HAP-1 (cell line): ENCODE measurements around the gene STK39.
A peak's percentile ranks its signal among the peaks of the same experiment; 100 is the strongest.

Experiments
- DNase-seq, 2 experiments: peaks; one replicate each; pipeline ENCODE4 v3.0.0-alpha.2; 2016 to 2020; ENCODE audit warnings: low spot score in 2 of 2
- H3K27me3 ChIP-seq: fragments of 250-450 bp; sonication (Bioruptor Pico); 2 replicates; pipeline ENCODE4 v1.5.1; 2020; ENCODE audit warnings: low read depth, mild to moderate bottlenecking, moderate library complexity
- H3K36me3 ChIP-seq: fragments of 250-450 bp; sonication (Bioruptor Pico); replicated peaks from 2 replicates; pipeline ENCODE4 v1.5.1; 2020; ENCODE audit warnings: mild to moderate bottlenecking
- H3K4me1 ChIP-seq: fragments of 250-450 bp; sonication (Bioruptor Pico); 2 replicates; pipeline ENCODE4 v1.5.1; 2020; ENCODE audit warnings: mild to moderate bottlenecking
- H3K4me3 ChIP-seq: fragments of 250-450 bp; sonication (Bioruptor Pico); 2 replicates; pipeline ENCODE4 v1.5.1; 2020; ENCODE audit warnings: mild to moderate bottlenecking, moderate library complexity
- H3K9me3 ChIP-seq: fragments of 250-450 bp; sonication (Bioruptor Pico); 2 replicates; pipeline ENCODE4 v1.5.1; 2020; ENCODE audit warnings: mild to moderate bottlenecking, moderate library complexity
- in situ Hi-C: fragments of 300-500 bp; cut with MboI; formaldehyde crosslinking; loops from 3 replicates; pipeline ENCODE4 v1.14.3; 2020; ENCODE audit warnings: low sequenced_read_pairs, inconsistent platforms, mixed read lengths

STK39 gene

GRCh38 chr2:168254158-168254935 lies 7.0 kb upstream of the STK39 start:
- H3K4me3 ChIP-seq: no peak overlapping the region
- in situ Hi-C loops: no loop called here
- no peaks in the 10 kb centered on the region for H3K4me1 ChIP-seq
- 0 out of 2 replicates have a peak, but pooled peaks cover 3% of the 10 kb centered on the region for H3K9me3 ChIP-seq
- no peaks in the 10 kb centered on the region for H3K27me3 ChIP-seq
- DNase-seq: no peak
- no peaks in the 10 kb centered on the region for H3K36me3 ChIP-seq

DNA sequence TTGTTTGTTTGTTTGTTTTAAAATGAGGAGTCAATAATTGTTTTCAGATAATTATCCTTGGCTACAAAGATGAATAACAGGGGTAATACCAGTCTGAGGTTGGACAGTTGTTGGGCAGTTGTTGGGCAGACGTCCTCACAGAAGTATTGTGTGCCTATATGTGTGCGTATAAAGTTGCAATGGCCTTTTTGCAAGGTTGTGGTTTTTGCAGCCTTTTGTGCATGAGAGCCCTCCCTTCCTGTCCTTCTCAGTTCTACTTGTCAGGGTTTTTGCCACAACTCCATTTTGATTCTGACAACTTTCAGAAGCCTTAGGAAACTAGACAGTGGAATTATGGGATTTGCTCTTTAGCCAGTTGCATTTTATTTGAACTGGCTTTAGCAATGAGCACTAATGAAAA lies 6.0 kb upstream of the STK39 start:
- no peaks in the 10 kb centered on the region for H3K27me3 ChIP-seq
- in situ Hi-C loops: no loop called here
- H3K36me3 ChIP-seq: no peaks in the 10 kb centered on the region
- DNase-seq: no peak
- no peaks in the 10 kb centered on the region for H3K9me3 ChIP-seq
- H3K4me1 ChIP-seq: peaks cover under 1% of the 10 kb centered on the region; the same call in 1 of the 2 replicates
- no peak overlapping the region for H3K4me3 ChIP-seq

GRCh38 chr2:168252976-168253375 lies 5.6 kb upstream of the STK39 start:
- Histone ChIP-seq H3K9me3 (no peaks in the 10 kb centered on the region), H3K27me3 (no peaks in the 10 kb centered on the region), H3K36me3 (no peaks in the 10 kb centered on the region), H3K4me1 (peaks cover 4% of the 10 kb centered on the region; the same call in 1 of the 2 replicates), H3K4me3 (no peak overlapping the region)
- in situ Hi-C loops: no loop called here
- DNase-seq: no peak

GRCh38 chr2:168246483-168247340 lies 683 bp downstream of the STK39 start:
- peak; percentile 19 to 64 for DNase-seq
- H3K9me3 ChIP-seq: no peaks in the 10 kb centered on the region
- in situ Hi-C loops: no loop called here

GRCh38 chr2:168246072-168246482 lies 1.3 kb downstream of the STK39 start:
- Histone ChIP-seq H3K27me3 (no peaks in the 10 kb centered on the region), H3K4me3 (peak overlapping the region; percentile 50), H3K9me3 (no peaks in the 10 kb centered on the region), H3K36me3 (no peaks in the 10 kb centered on the region), H3K4me1 (peaks cover 49% of the 10 kb centered on the region)
- in situ Hi-C loops: no loop called here
- DNase-seq: no peak

More at GRCh38 chr2:168246483-168247340, 683 bp downstream of the STK39 start:
- Histone ChIP-seq H3K4me1 (peaks cover 43% of the 10 kb centered on the region), H3K27me3 (no peaks in the 10 kb centered on the region), H3K36me3 (no peaks in the 10 kb centered on the region), H3K4me3 (peak overlapping the region; percentile 56)

DNA sequence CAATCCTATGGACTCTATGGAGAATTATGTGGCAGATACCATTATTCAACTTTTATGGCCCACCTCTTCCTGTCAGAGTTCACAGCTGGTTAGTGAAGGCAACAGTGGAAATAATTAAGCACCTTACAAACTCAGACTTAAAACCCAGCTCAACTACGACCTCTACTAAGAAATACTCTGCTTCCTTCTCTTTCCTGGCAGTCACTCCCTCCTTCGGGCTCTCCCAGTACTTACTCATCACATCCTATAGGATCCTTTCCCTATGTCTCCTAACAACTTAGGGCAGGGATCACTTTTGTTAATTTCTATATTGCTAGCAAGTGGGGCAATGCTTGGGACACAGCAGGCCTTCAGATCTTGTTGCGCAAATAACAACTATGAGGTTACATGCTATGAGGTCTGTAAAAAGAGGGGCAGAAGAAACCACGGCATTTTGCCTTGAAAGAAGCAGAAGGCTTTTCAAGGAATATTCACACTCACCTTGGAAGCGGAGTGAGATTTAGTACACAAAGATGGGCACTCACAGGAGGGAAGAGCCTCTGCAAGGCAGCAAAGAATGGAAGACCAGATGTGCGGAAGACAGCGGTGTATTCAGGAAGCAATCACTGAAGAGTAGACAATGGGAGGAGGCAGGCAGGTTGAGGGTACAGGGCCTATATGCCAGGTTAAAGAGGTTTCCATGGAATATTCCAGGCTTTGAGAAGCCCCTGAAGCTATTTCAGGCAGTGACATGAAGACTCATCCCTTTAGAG lies 2.1 kb downstream of the STK39 start:
- H3K9me3 ChIP-seq: no peaks in the 10 kb centered on the region
- in situ Hi-C loops: no loop called here
- H3K4me1 ChIP-seq: peaks cover 55% of the 10 kb centered on the region
- H3K27me3 ChIP-seq: no peaks in the 10 kb centered on the region
- H3K36me3 ChIP-seq: no peaks in the 10 kb centered on the region
- peak overlapping the region; percentile 50 for H3K4me3 ChIP-seq
- DNase-seq: no peak

- Histone ChIP-seq H3K36me3 (no peaks in the 10 kb centered on the region), H3K27me3 (no peaks in the 10 kb centered on the region), H3K4me3 (no peak overlapping the region), H3K9me3 (no peaks in the 10 kb centered on the region), H3K4me1 (peaks cover 55% of the 10 kb centered on the region)
- in situ Hi-C loops: no loop called here
- DNase-seq: peak; percentile 47 to 55
These were observed 3.1 kb downstream of the STK39 start for GRCh38 chr2:168244318-168244717.

DNA sequence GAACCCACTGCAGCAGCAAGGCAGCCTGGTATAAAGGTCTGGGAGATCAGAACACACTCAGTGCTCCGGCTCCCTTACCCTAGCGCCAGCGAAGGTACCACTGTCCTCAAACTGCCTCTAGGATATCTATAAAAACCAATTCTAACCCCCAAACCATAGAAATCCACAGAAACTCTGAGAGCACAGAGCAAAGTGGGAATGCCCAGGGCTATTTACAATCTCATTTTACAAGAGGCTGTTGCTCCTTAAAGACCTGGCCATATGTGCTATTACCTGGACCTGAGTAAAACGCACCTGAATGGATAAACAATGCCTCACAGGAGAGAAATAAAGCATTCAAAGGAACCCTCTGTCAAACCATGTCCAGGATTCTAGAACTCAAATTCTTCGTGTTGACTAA lies 4.3 kb downstream of the STK39 start:
- DNase-seq: peak in 1 of 2 experiments; percentile 27
- Histone ChIP-seq H3K4me1 (peaks cover 51% of the 10 kb centered on the region), H3K27me3 (no peaks in the 10 kb centered on the region), H3K4me3 (no peak overlapping the region), H3K9me3 (no peaks in the 10 kb centered on the region), H3K36me3 (no peaks in the 10 kb centered on the region)
- in situ Hi-C loops: no loop called here

DNA sequence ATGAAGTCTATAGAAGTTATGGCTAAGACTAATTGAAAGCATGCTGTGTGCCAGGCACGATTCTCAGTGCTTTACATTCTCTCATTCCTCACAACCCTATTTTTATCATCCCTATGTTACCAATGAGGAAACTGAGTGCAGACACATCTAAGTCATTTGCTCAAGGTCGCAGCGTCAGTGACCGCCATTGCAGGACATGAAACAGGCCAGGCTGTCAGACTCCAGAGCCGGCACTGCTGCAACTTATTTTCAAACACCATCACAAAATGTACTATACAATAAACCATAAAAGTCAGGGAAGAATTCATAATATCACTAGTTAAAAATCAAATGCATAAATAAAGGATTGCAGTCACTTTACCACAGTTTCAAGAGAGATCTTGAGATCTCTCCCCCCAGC lies 5.6 kb downstream of the STK39 start:
- no peak overlapping the region for H3K4me3 ChIP-seq
- H3K36me3 ChIP-seq: no peaks in the 10 kb centered on the region
- no peaks in the 10 kb centered on the region for H3K27me3 ChIP-seq
- DNase-seq: no peak
- peaks cover 49% of the 10 kb centered on the region for H3K4me1 ChIP-seq
- in situ Hi-C loops: no loop called here
- H3K9me3 ChIP-seq: no peaks in the 10 kb centered on the region

DNA sequence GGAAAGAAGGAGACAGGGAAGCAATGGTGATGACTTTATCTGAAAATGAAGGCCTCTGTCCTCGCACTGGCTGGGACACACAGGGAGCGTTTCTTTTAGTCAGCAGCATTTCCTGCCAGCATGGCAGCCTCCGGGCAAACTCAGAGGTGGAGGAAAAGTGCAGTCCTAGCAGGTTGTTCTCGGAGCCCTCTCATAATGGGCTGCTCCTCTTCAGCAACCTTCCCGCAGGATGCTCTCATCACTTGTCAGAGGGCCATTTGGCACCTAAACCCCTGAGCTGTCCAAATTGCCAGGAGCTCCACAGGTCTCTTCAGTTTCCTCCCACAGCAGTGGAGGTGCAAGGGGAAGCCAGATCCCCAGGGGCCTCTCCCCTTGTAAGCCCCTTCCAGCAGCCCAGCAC lies 6.2 kb downstream of the STK39 start:
- Histone ChIP-seq H3K36me3 (no peaks in the 10 kb centered on the region), H3K4me3 (no peak overlapping the region), H3K9me3 (no peaks in the 10 kb centered on the region), H3K4me1 (peaks cover 49% of the 10 kb centered on the region), H3K27me3 (no peaks in the 10 kb centered on the region)
- in situ Hi-C loops: no loop called here
- peak in 1 of 2 experiments; percentile 18 for DNase-seq

GRCh38 chr2:168239281-168239680 lies 8.1 kb downstream of the STK39 start:
- H3K9me3 ChIP-seq: no peaks in the 10 kb centered on the region
- in situ Hi-C loops: no loop called here
- no peaks in the 10 kb centered on the region for H3K27me3 ChIP-seq
- DNase-seq: no peak
- peaks cover 35% of the 10 kb centered on the region for H3K4me1 ChIP-seq
- H3K36me3 ChIP-seq: no peaks in the 10 kb centered on the region
- H3K4me3 ChIP-seq: no peak overlapping the region

DNA sequence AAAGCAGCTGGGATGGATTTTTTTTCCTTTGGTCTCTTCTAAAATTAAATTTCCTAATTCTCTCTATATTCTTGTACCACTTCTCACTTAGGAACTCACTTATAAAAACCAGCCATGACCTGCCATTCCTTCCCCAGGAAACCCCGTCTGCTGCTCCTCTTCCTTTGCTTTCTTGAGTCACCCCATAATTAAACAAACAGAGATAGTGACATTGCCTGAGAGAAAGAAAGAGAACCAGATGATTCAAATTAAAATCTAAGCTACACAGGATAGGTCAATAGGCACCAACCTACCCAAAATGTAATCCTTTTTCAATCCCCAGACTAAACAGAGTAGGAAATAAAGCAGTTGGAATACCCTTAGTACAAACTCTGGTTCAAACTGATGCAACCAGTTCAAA lies 9.7 kb downstream of the STK39 start:
- Histone ChIP-seq H3K4me3 (no peak overlapping the region), H3K36me3 (no peaks in the 10 kb centered on the region), H3K27me3 (no peaks in the 10 kb centered on the region), H3K9me3 (no peaks in the 10 kb centered on the region), H3K4me1 (peaks cover 20% of the 10 kb centered on the region)
- in situ Hi-C loops: no loop called here
- no peak for DNase-seq

- H3K9me3 ChIP-seq: no peaks in the 10 kb centered on the region
- DNase-seq: no peak
- no peaks in the 10 kb centered on the region for H3K4me1 ChIP-seq
- in situ Hi-C loops: no loop called here
- H3K36me3 ChIP-seq: no peaks in the 10 kb centered on the region
- H3K27me3 ChIP-seq: no peaks in the 10 kb centered on the region
- H3K4me3 ChIP-seq: no peak overlapping the region
These were observed 12.8 kb downstream of the STK39 start for GRCh38 chr2:168234407-168235085.
